ENCODE data around the gene TOX2. TPM values are rescaled to one million over a fixed set of nuclear protein-coding genes. Genes with fewer than 3 reads are reported as not detected.

Gene TOX2
- total RNA-seq, 5 donors from 2014 or later (not counting 1 experiment from before 2014, with no cell fraction given), result 0.38 to 3.0 (median 1.6) TPM

GRCh38 chr20:44010162-44010704 lies 95.6 kb downstream of the TOX2 start:
- no peaks in the 10 kb centered on the region for H3K36me3 ChIP-seq (ENCODE audit: control insufficient read depth in 2 of 2, extremely low read depth in 1 of 2, insufficient read depth in 1 of 2, low read length in 1 of 2)
- no peak overlapping the region for H3K27ac ChIP-seq (ENCODE audit: low read length)
- H3K27me3 Mint-ChIP-seq, result peaks cover 5 to 8% of the 10 kb centered on the region in 2 donors
- ATAC-seq (replicated peaks in 1 of 4) (peak in 1 of 4 experiments; percentile 41), DNase-seq (peak in 5 of 35 experiments; percentile 9 to 23 (median 11))
- POLR2A ChIA-PET, result interaction anchor here in 1 of 2 donors (0.5 kb wide), 1 partner anchor 17 kb away, joined by 8 read pairs; no protein-coding TSS in a partner anchor
- CTCF ChIA-PET, result no interaction called here
- no peaks in the 10 kb centered on the region for H3K36me3 Mint-ChIP-seq
- H3K4me3 ChIP-seq (ENCODE audit: control insufficient read depth in 1 of 2, extremely low read depth in 1 of 2, low read length in 1 of 2), result no peak overlapping the region
- peak overlapping the region in 1 of 3 donors; percentile 62 for H3K4me3 Mint-ChIP-seq
- H3K4me1 Mint-ChIP-seq, result peaks cover 19 to 27% (median 25%) of the 10 kb centered on the region in 3 donors
- no peaks in the 10 kb centered on the region for H3K9me3 Mint-ChIP-seq
- peaks cover 12 to 19% of the 10 kb centered on the region in 2 experiments for H3K4me1 ChIP-seq (ENCODE audit: control insufficient read depth in 1 of 2, extremely low read depth in 1 of 2, insufficient read depth in 2 of 2, low read length in 2 of 2)
- peaks cover 0 to 21% of the 10 kb centered on the region in 2 experiments for H3K27me3 ChIP-seq (replicated peaks in 1 of 2; ENCODE audit: control insufficient read depth in 2 of 2, extremely low read depth in 1 of 2, insufficient read depth in 2 of 2, low read length in 1 of 2)
- 60% methylated on average over 1 of the region's 9 CpGs for WGBS (ENCODE audit: insufficient coverage)
- H3K9me3 ChIP-seq, result no peaks in the 10 kb centered on the region
- no peak overlapping the region for H3K27ac Mint-ChIP-seq

DNA sequence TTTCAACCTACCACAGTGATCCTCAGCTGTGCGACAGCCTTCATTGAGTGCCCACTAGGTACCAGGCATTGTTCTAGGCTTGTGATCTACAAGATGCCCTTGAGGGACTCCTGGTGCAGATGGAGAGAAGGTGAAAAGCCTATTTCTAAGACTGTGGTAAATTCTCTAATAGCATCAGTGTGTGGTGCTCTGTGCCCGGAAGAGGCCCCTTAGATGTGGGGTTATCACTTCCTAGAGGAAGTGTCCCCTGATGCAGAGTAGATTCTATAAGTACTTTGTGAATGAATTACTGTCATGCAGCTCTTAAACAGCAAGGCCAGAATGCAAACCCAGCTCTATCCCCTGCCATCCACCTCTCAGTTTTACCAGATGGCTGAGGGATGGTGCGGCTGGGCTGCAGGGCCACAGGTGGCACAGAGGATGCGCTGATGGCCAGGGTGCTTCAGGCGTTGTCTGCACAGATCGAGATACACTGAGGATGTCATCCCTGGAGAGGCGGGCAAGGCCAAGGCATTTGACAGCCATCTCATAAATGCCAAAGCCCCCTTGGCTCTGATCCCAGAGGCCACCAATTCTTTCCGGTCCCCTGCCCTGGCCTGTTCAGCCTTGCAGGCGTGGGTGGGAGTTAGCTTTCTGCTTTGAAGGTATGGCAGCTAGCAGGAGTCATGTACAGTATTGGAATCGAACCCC lies 96.7 kb downstream of the TOX2 start:
- CTCF ChIA-PET, result no interaction called here
- Histone ChIP-seq H3K9me3 (no peaks in the 10 kb centered on the region), H3K27ac (ENCODE audit: low read length) (no peak overlapping the region), H3K27me3 (replicated peaks in 1 of 2; ENCODE audit: control insufficient read depth in 2 of 2, extremely low read depth in 1 of 2, insufficient read depth in 2 of 2, low read length in 1 of 2) (peaks cover 0 to 18% of the 10 kb centered on the region in 2 experiments), H3K4me3 (ENCODE audit: control insufficient read depth in 1 of 2, extremely low read depth in 1 of 2, low read length in 1 of 2) (no peak overlapping the region), H3K4me1 (ENCODE audit: control insufficient read depth in 1 of 2, extremely low read depth in 1 of 2, insufficient read depth in 2 of 2, low read length in 2 of 2) (peaks cover 12 to 19% of the 10 kb centered on the region in 2 experiments), H3K36me3 (ENCODE audit: control insufficient read depth in 2 of 2, extremely low read depth in 1 of 2, insufficient read depth in 1 of 2, low read length in 1 of 2) (no peaks in the 10 kb centered on the region)
- Mint-ChIP-seq H3K4me3 (peak overlapping the region in 1 of 3 donors; percentile 62), H3K4me1 (peaks cover 19 to 23% (median 20%) of the 10 kb centered on the region in 3 donors), H3K9me3 (no peaks in the 10 kb centered on the region), H3K27ac (no peak overlapping the region), H3K36me3 (no peaks in the 10 kb centered on the region), H3K27me3 (peaks cover 5 to 8% of the 10 kb centered on the region in 2 donors)
- peak; percentile 61 to 92 (median 86) for ATAC-seq (replicated peaks in 1 of 4)
- WGBS (ENCODE audit: insufficient coverage), result 55% methylated on average over 7 of the region's 10 CpGs
- POLR2A ChIA-PET, result no interaction called here
- peak in 18 of 35 experiments; percentile 8 to 49 (median 19) for DNase-seq

GRCh38 chr20:44012466-44013226 lies 98.0 kb downstream of the TOX2 start:
- Histone ChIP-seq H3K4me1 (ENCODE audit: control insufficient read depth in 1 of 2, extremely low read depth in 1 of 2, insufficient read depth in 2 of 2, low read length in 2 of 2) (peaks cover 12 to 19% of the 10 kb centered on the region in 2 experiments), H3K4me3 (ENCODE audit: control insufficient read depth in 1 of 2, extremely low read depth in 1 of 2, low read length in 1 of 2) (no peak overlapping the region), H3K27me3 (replicated peaks in 1 of 2; ENCODE audit: control insufficient read depth in 2 of 2, extremely low read depth in 1 of 2, insufficient read depth in 2 of 2, low read length in 1 of 2) (peaks cover 0 to 19% of the 10 kb centered on the region in 2 experiments), H3K9me3 (no peaks in the 10 kb centered on the region), H3K36me3 (ENCODE audit: control insufficient read depth in 2 of 2, extremely low read depth in 1 of 2, insufficient read depth in 1 of 2, low read length in 1 of 2) (no peaks in the 10 kb centered on the region), H3K27ac (ENCODE audit: low read length) (no peak overlapping the region)
- 100% methylated on average over 1 of the region's 4 CpGs for WGBS (ENCODE audit: insufficient coverage)
- Mint-ChIP-seq H3K4me1 (peaks cover 19 to 25% (median 25%) of the 10 kb centered on the region in 3 donors), H3K4me3 (no peak overlapping the region), H3K27ac (no peak overlapping the region), H3K27me3 (peaks cover 5 to 8% of the 10 kb centered on the region in 2 donors), H3K36me3 (no peaks in the 10 kb centered on the region), H3K9me3 (no peaks in the 10 kb centered on the region)
- DNase-seq (no peak), ATAC-seq (replicated peaks in 1 of 4) (no peak)
- CTCF ChIA-PET, result interaction anchor here (0.6 to 0.8 kb wide), 2 partner anchors 14 to 53 kb away, joined by 3 read pairs; no protein-coding TSS in a partner anchor
- POLR2A ChIA-PET, result no interaction called here

GRCh38 chr20:44014807-44015732 lies 100.4 kb downstream of the TOX2 start:
- Mint-ChIP-seq H3K4me3 (no peak overlapping the region), H3K27ac (no peak overlapping the region), H3K27me3 (peaks cover 5 to 9% of the 10 kb centered on the region in 2 donors), H3K4me1 (peaks cover 38 to 49% (median 44%) of the 10 kb centered on the region in 3 donors), H3K9me3 (no peaks in the 10 kb centered on the region), H3K36me3 (no peaks in the 10 kb centered on the region)
- POLR2A ChIA-PET, result no interaction called here
- H3K36me3 ChIP-seq (ENCODE audit: control insufficient read depth in 2 of 2, extremely low read depth in 1 of 2, insufficient read depth in 1 of 2, low read length in 1 of 2), result no peaks in the 10 kb centered on the region
- H3K4me1 ChIP-seq (ENCODE audit: control insufficient read depth in 1 of 2, extremely low read depth in 1 of 2, insufficient read depth in 2 of 2, low read length in 2 of 2), result peaks cover 25 to 40% of the 10 kb centered on the region in 2 experiments
- CTCF ChIA-PET, result interaction anchor here in 1 of 2 donors (1.2 kb wide), 1 partner anchor 65 kb away, joined by 3 read pairs; no protein-coding TSS in a partner anchor
- H3K4me3 ChIP-seq (ENCODE audit: control insufficient read depth in 1 of 2, extremely low read depth in 1 of 2, low read length in 1 of 2), result no peak overlapping the region
- ATAC-seq (replicated peaks in 1 of 4), result no peak
- DNase-seq, result no peak
- peaks cover 0 to 30% of the 10 kb centered on the region in 2 experiments for H3K27me3 ChIP-seq (replicated peaks in 1 of 2; ENCODE audit: control insufficient read depth in 2 of 2, extremely low read depth in 1 of 2, insufficient read depth in 2 of 2, low read length in 1 of 2)
- WGBS (ENCODE audit: insufficient coverage), result 97% methylated on average over 9 of the region's 17 CpGs
- no peak overlapping the region for H3K27ac ChIP-seq (ENCODE audit: low read length)
- no peaks in the 10 kb centered on the region for H3K9me3 ChIP-seq

- WGBS (ENCODE audit: insufficient coverage), result 79% methylated on average over 5 of the region's 9 CpGs
- Mint-ChIP-seq H3K4me1 (peaks cover 37 to 46% (median 43%) of the 10 kb centered on the region in 3 donors), H3K27me3 (peaks cover 5 to 9% of the 10 kb centered on the region in 2 donors), H3K9me3 (no peaks in the 10 kb centered on the region), H3K4me3 (no peak overlapping the region), H3K36me3 (no peaks in the 10 kb centered on the region), H3K27ac (no peak overlapping the region)
- Histone ChIP-seq H3K9me3 (no peaks in the 10 kb centered on the region), H3K36me3 (ENCODE audit: control insufficient read depth in 2 of 2, extremely low read depth in 1 of 2, insufficient read depth in 1 of 2, low read length in 1 of 2) (no peaks in the 10 kb centered on the region), H3K27me3 (replicated peaks in 1 of 2; ENCODE audit: control insufficient read depth in 2 of 2, extremely low read depth in 1 of 2, insufficient read depth in 2 of 2, low read length in 1 of 2) (peaks cover 0 to 33% of the 10 kb centered on the region in 2 experiments), H3K4me1 (ENCODE audit: control insufficient read depth in 1 of 2, extremely low read depth in 1 of 2, insufficient read depth in 2 of 2, low read length in 2 of 2) (peaks cover 30 to 42% of the 10 kb centered on the region in 2 experiments), H3K4me3 (ENCODE audit: control insufficient read depth in 1 of 2, extremely low read depth in 1 of 2, low read length in 1 of 2) (no peak overlapping the region), H3K27ac (ENCODE audit: low read length) (no peak overlapping the region)
- CTCF ChIA-PET, result interaction anchor here in 1 of 2 donors (1.2 kb wide), 1 partner anchor 65 kb away, joined by 3 read pairs; no protein-coding TSS in a partner anchor
- POLR2A ChIA-PET, result no interaction called here
- DNase-seq (no peak), ATAC-seq (replicated peaks in 1 of 4) (no peak)
Observed at GRCh38 chr20:44015733-44016103, 101.1 kb downstream of the TOX2 start.
